GM23248 (cell line): ENCODE measurements around the gene TBC1D22A.

Experiments
- EZH2 ChIP-seq: fragments of 200-600 bp; sonication (generic); IDR thresholded peaks from 2 replicates; pipeline ENCODE4 v1.6.1; 2018; ENCODE audit warnings: antibody characterized with exemption, mild to moderate bottlenecking; ENCODE audit not compliant: insufficient read depth, poor library complexity, severe bottlenecking
- EZH2phosphoT487 ChIP-seq: fragments of 200-600 bp; sonication (generic); IDR thresholded peaks from 2 replicates; pipeline ENCODE4 v1.6.1; 2018; ENCODE audit warnings: antibody characterized with exemption, moderate library complexity, mild to moderate bottlenecking, low read depth; ENCODE audit not compliant: insufficient read depth

GRCh38 chr22:46815896-46816731, 53.7 kb downstream of the TBC1D22A start:
- TF ChIP-seq EZH2phosphoT487 (no peak), EZH2 (no peak)
